ENCODE data around the gene KCNQ5. TPM values are rescaled to one million over a fixed set of nuclear protein-coding genes. Genes with fewer than 3 reads are reported as not detected.
A peak's percentile ranks its signal among the peaks of the same experiment; 100 is the strongest.

KCNQ5 gene
- total RNA-seq, 4 donors from 2014 or later: 0.57 to 4.4 (median 0.97) TPM

- H3K9me3 ChIP-seq: no peaks in the 10 kb centered on the region
- H3K4me3 ChIP-seq: no peak overlapping the region
- TF ChIP-seq POLR2A (IDR thresholded peaks at IDR 0.05) (no peak), CTCF (IDR thresholded peaks at IDR 0.05) (no peak)
- intact Hi-C loops (cut with DNase I): no loop called here
- H3K27me3 ChIP-seq: no peaks in the 10 kb centered on the region
- H3K4me1 ChIP-seq: peaks cover 0 to 21% (median 0%) of the 10 kb centered on the region in 3 donors
- DNase-seq: no peak
- H3K27ac ChIP-seq: peak overlapping the region in 1 of 4 donors; percentile 33
- H3K36me3 ChIP-seq: no peaks in the 10 kb centered on the region
- WGBS, 2 donors: 27 to 49% methylated on average over 3 of the region's 3 CpGs
Observed at GRCh38 chr6:72784071-72784470, 162.2 kb downstream of the KCNQ5 start.

- Histone ChIP-seq H3K4me3 (no peak overlapping the region), H3K27ac (no peak overlapping the region), H3K4me1 (peaks cover 0 to 21% (median 0%) of the 10 kb centered on the region in 3 donors), H3K36me3 (no peaks in the 10 kb centered on the region), H3K9me3 (no peaks in the 10 kb centered on the region), H3K27me3 (no peaks in the 10 kb centered on the region)
- 55 to 66% methylated on average over 2 to 3 of the region's 3 CpGs for WGBS, 2 donors
- TF ChIP-seq CTCF (IDR thresholded peaks at IDR 0.05): no peak
- TF ChIP-seq POLR2A (IDR thresholded peaks at IDR 0.05): no peak
- intact Hi-C loops (cut with DNase I): no loop called here
- DNase-seq: no peak
Observed at GRCh38 chr6:72784581-72784980, 162.7 kb downstream of the KCNQ5 start.

- peak overlapping the region in 2 of 4 donors; percentile 67 to 71 for H3K27ac ChIP-seq
- whole genome bisulfite sequencing, 2 donors: 16 to 22% methylated on average over 2 of the region's 2 CpGs
- no peak for DNase-seq
- H3K27me3 ChIP-seq: no peaks in the 10 kb centered on the region
- H3K4me3 ChIP-seq: no peak overlapping the region
- TF ChIP-seq CTCF (IDR thresholded peaks at IDR 0.05): no peak
- TF ChIP-seq POLR2A (IDR thresholded peaks at IDR 0.05): no peak
- intact Hi-C loops (cut with DNase I): no loop called here
- H3K36me3 ChIP-seq: no peaks in the 10 kb centered on the region
- H3K4me1 ChIP-seq: peaks cover 0 to 21% (median 0%) of the 10 kb centered on the region in 3 donors
- no peaks in the 10 kb centered on the region for H3K9me3 ChIP-seq
Observed at GRCh38 chr6:72787391-72788031, 165.6 kb downstream of the KCNQ5 start.

GRCh38 chr6:72788188-72788587 is 166.3 kb downstream of the KCNQ5 start:
- DNase-seq: no peak
- 39 to 43% methylated on average over 1 of the region's 1 CpG for WGBS, 2 donors
- Histone ChIP-seq H3K4me1 (peaks cover 0 to 21% (median 0%) of the 10 kb centered on the region in 3 donors), H3K27ac (peak overlapping the region in 2 of 4 donors; percentile 67 to 71), H3K4me3 (no peak overlapping the region), H3K36me3 (no peaks in the 10 kb centered on the region), H3K9me3 (no peaks in the 10 kb centered on the region), H3K27me3 (no peaks in the 10 kb centered on the region)
- intact Hi-C loops (cut with DNase I): no loop called here
- TF ChIP-seq CTCF (IDR thresholded peaks at IDR 0.05): no peak
- no peak for TF ChIP-seq POLR2A (IDR thresholded peaks at IDR 0.05)

GRCh38 chr6:72789145-72789544 is 167.3 kb downstream of the KCNQ5 start:
- Histone ChIP-seq H3K4me1 (peaks cover 0 to 16% (median 0%) of the 10 kb centered on the region in 3 donors), H3K4me3 (no peak overlapping the region), H3K27ac (no peak overlapping the region), H3K27me3 (no peaks in the 10 kb centered on the region), H3K9me3 (no peaks in the 10 kb centered on the region), H3K36me3 (no peaks in the 10 kb centered on the region)
- 63 to 80% methylated on average over 3 to 4 of the region's 4 CpGs for WGBS, 2 donors
- no peak for DNase-seq
- intact Hi-C loops (cut with DNase I): no loop called here
- no peak for TF ChIP-seq POLR2A (IDR thresholded peaks at IDR 0.05)
- TF ChIP-seq CTCF (IDR thresholded peaks at IDR 0.05): no peak
